ENCODE results near the gene WDR13.
"Not testable (repeated sequence)": the region's sequence is repeated elsewhere in the genome, so short reads cannot be mapped to it uniquely, and the experiment has no call there.

The WDR13 gene

GRCh38 chrX:48597353-48598264, at the start of gene WDR13:
Gene WDR13 (plus strand): TSS chrX:48597492. CDS start chrX:48597997, 505 bp downstream.
- peak; percentile 93 to 95 for DNase-seq

- DNase-seq = no peak
These were observed 48.4 kb upstream of the WDR13 start for GRCh38 chrX:48548871-48549270.

- DNase-seq = not testable (repeated sequence)
These were observed 41.5 kb upstream of the WDR13 start for GRCh38 chrX:48555731-48556325.

- DNase-seq = no peak
These were observed 39.0 kb upstream of the WDR13 start for GRCh38 chrX:48558271-48558670.

DNA sequence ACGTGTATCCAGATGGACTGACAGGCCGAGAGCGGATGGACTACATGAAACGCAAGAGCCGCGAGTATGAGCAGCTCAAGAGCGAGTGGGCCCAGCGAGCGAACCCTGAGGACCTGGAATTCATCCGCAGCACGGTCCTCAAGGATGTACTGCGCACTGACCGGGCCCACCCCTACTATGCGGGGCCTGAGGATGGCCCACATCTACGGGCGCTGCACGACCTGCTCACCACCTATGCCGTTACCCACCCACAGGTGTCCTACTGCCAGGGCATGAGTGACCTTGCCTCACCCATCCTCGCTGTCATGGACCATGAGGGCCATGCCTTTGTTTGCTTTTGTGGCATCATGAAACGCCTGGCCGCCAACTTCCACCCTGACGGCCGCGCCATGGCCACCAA, 37.7 kb upstream of the WDR13 start:
- DNase-seq = no peak

DNA sequence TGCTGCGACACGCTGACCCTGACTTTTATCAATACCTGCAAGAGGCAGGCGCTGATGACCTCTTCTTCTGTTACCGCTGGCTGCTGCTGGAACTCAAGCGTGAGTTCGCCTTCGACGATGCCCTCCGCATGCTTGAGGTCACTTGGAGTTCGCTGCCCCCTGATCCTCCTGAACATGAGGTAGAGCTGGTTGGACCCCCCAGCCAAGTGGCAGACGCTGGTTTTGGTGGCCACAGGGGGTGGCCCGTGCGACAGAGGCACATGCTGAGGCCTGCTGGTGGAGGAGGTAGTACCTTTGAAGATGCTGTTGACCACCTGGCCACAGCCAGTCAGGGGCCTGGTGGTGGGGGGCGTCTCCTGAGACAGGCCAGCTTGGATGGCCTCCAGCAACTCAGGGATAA, 37.2 kb upstream of the WDR13 start:
- DNase-seq = no peak

DNA sequence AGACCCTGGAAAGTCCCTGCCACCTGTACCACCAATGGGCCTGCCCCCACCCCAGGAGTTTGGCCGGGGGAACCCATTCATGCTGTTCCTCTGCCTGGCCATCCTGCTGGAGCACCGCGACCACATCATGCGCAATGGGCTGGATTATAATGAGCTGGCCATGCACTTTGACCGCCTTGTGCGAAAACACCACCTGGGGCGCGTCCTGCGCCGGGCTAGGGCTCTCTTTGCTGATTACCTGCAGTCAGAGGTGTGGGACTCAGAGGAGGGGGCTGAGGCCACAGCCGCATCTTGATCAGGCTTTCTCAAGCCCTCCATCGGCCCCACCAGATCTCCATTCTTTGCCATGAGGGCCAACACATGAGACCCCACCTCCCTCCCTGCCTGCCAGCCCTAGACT, 36.6 kb upstream of the WDR13 start:
- no peak for DNase-seq

GRCh38 chrX:48569958-48570357, 27.3 kb upstream of the WDR13 start:
- DNase-seq = no peak

GRCh38 chrX:48573690-48574269, 23.5 kb upstream of the WDR13 start:
- DNase-seq = peak in 1 of 2 donors; percentile 63

DNA sequence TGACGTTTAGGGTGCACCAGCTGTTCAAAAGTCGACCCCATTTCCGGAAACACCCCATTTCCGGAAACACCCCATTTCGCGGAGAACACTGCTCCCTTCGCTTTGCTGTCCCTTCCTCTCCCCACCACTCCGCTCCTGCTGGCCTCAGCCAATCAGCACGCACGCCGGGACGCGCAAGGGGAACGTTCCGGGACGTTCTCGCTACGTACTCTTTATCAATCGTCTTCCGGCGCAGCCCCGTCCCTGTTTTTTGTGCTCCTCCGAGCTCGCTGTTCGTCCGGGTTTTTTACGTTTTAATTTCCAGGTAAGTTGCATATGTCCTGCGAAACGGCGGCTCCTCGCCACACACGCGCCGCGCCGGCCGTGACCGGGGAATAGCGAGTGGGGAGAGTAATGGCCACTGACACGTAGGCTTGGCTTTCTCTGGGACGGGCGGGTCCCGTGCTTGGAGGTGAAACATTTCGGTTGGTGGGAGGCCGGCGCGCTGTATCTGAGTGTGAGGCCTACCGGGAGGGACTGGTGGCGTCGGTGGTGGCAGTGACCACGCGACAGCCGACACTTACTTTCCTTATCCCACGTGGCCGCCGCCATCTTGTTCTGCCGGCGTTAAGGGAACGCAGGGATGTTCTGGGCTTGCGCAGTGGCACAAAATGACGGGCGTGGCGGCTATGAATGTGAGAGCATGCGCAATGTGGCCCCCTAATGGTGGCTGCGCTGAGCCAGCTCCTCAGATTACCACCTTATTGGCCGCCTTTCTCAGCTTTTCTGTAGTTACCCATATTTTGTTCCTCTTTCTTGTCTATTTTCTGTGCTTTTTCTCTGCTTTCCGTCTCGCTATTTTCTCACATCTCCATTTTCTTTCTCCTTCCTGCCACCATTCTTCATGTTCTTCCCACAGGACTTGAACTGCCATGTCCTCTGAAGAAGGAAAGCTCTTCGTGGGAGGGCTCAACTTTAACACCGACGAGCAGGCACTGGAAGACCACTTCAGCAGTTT, 22.7 kb upstream of the WDR13 start, which contains the start of gene RBM3:
Gene RBM3 (plus strand): TSS at position 215 of the 997 bp plus-strand sequence. CDS start 697 bp downstream, at position 912.
- DNase-seq = peak; percentile 96

DNA sequence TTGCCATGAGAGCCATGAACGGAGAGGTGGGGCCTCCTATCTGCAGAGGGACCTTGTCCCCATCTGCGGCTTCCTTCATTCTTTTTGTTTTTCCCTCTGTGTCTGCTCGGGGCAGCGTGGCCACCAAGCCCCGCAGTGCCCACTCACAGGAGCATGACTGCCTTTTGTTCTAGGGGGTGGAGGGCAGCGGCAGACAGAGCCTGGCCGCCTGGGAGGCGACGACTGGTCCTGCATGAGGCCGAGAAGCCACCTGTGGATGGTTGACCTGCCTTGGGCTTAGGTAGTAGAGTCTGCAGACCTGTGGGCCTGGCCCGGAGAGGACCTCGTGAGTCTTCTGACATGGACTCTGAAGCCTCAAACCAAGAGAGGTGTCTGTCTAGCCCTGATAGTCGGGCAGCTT, 21.6 kb upstream of the WDR13 start:
- DNase-seq = no peak

GRCh38 chrX:48576108-48576507, 21.2 kb upstream of the WDR13 start:
- no peak for DNase-seq

DNA sequence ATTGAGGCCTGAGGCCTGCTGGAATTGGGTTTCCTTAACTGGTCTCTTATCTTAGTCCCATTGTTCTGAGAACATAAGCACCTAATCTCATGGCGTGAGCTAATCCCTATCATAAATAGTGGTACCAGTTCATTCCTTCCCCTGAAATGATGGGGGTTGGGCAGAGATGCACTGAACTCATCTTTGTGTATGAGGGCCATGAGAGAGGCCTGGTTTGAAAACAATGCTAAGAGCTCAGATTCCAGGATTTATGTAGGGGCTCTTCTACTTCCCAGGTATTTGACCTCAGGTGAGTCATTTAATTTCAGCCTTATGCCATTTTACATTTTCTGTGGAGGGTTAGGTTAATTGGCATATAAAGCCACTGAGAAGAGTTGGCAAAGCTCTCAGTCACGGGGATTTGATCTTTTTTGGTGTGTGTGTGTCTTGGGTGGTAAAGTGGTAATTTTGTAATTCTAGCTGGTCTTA, 18.6 kb upstream of the WDR13 start:
- DNase-seq = no peak

GRCh38 chrX:48579259-48579658, 18.0 kb upstream of the WDR13 start:
- DNase-seq = no peak

- no peak for DNase-seq
These were observed 16.6 kb upstream of the WDR13 start for GRCh38 chrX:48580662-48581061.

GRCh38 chrX:48584698-48585097, 12.6 kb upstream of the WDR13 start:
- DNase-seq = no peak

DNA sequence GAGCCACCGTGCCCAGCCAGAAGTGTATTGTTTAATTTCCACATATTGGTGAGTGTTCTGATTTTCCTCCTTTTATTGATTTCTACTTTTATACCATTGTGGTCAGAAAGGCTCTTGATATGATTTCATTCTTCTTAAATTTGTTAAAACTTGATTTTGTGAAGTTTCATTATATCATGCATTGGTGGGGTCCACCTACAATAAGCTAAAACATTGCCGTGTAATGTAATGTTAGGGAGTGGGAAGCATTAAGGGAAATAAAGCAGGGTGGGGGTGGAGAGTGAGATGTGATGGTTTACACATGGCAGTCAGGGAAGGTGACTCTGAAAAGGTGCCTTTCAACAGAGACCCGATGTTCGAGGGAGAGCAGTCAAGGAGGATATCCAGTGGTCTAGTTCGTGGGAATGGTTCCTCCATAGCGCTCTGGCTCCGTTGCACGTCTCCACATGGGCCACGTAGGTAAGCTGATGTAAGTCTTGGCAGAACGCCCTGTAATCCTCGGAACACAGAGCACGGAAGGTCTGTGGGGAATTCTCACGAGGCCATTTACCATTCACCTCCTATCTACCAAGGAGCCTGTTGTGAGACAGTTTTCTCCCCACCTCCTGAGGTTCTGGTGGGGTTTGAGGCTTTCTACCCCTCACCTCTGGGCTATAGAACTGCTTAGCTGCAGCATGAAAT, 7.7 kb upstream of the WDR13 start:
- DNase-seq = no peak

- DNase-seq = no peak
These were observed 6.8 kb upstream of the WDR13 start for GRCh38 chrX:48590203-48591103.

GRCh38 chrX:48591255-48591791, 6.0 kb upstream of the WDR13 start:
- DNase-seq = no peak

DNA sequence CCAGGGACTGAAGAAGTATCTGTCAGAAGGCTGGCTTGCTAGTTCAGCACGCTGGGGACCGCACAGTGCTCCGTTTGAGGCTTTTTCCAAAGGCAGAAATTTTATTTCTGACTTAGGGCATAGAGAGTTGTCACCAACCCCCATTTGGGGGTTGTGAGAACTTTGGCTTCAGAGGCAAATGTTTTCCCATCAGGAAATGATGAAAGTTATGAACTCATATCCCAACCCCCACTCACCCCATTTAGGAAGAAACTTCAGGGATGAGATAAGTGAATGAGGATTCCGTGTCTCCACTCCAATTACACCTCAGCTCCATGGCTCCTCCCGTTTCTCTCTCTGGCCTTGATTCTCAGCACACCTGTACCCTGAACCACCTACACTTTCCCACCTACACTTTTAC, 4.3 kb upstream of the WDR13 start:
- no peak for DNase-seq
